Activated T-cell treated with anti-CD3 and anti-CD28 coated beads for 4 hours (primary cell): ENCODE results near the gene PPP3CA.
"Not testable (repeated sequence)": the region's sequence is repeated elsewhere in the genome, so short reads cannot be mapped to it uniquely, and the experiment has no call there.

ENCODE experiments used
- DNase-seq: peaks from one replicate; pipeline ENCODE4 v3.0.0-alpha.2; 2020

The PPP3CA gene

DNA sequence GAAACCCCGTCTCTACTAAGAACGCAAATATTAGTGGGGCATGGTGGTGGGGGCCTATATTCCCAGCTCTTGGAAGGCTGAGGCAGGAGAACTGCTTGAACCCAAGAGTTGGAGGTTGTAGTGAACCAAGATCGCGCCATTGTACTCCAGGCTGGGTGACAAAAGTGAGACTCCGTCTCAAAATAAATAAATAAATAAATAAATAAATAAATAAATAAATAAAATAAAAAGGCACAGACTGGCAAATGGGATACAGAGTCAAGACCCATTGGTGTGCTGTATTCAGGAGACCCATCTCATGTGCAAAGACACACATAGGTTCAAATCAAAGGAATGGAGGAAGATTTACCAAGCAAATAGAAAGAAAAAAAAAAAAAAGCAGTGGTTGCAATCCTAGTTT, 216.3 kb downstream of the PPP3CA start:
- not testable (repeated sequence) for DNase-seq

GRCh38 chr4:101128898-101129297, 218.4 kb downstream of the PPP3CA start:
- not testable (repeated sequence) for DNase-seq

- DNase-seq, result no peak
Measured at GRCh38 chr4:101128473-101128872, 218.9 kb downstream of the PPP3CA start.

DNA sequence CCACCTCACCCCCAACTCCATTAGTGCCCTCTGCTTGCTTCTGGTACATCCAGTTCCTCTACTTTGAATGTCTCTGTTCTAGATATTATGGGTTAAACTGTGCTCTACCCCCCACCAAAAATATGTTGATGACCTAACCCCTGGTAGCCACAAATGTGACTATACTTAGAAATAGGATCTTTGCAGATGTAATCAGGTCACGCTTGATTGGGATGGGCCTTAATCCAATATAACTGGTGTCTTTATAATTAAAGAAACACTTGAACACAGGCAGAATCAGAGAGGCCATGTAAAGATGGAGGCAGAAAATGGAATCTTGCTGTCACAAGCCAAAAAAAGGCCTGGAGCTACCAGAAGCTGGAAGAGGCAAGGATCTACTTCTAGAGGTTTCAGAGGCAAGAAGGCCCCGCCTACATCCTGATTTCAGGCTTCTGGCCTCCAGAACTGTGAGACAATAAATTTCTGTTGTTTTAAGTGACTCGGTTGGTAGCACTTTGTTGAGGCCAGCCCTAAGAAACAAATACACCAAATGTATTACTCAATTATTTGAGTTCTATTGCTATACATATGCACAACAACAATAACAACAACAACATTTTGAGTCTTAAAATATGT, 220.0 kb downstream of the PPP3CA start:
- no peak for DNase-seq

DNA sequence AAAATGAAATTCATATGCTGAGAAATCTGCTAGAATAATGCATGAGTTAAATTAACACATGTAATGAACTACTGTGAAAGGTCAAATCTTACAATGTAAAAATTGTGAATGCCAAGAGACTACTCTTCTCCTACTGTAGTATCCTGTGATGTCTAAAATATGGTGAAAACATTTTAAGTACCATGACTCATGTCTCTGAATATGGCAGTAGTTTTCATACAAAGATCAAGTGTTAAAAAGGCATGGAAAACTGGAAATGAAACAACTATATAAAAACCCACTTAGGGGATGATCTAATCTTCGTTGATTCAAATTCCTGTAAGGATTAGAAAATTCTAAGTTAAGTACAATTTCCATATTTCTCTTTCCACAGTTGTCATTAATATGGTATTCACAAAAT, 221.3 kb downstream of the PPP3CA start:
- DNase-seq, result no peak

DNA sequence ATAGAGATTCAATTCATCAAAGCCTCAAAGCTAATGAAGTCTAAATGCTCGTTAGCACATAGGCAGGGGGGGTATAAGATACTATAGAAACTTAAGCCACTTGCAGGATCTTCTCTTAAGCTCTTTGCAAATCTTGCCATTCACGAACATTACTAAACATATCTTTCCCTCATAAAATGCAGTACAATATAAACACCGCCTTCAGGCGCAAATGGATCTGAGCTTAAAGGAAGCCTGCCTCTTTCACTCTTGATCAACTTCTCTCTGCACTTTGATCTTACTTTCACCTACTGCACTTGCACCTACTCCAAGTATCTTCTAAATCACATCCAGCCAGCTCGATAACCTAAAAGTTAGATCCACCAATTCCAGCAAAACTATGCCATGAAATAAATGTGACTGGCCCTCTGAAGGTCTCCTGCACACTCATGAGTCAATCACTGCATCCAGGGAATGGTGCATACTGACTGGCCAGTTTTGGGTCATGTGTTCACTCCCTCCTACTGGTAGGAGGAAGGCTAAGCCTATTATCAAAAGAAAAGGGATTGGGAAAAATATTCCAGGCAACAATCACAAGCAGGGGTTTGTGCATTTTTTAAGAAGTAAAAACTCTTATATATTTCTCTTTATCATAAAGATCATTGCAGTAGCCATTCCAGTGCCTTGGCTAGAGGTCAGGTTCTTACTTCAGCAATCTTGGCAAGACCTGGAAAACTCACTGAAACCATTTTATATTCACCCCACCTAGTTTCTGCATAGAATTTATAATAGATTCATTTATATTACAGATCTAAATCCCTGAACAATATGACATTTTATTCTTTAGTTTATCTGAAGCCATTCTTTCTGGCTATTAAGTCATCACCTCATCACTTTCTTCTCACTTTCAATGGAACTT, 222.0 kb downstream of the PPP3CA start:
- no peak for DNase-seq

- no peak for DNase-seq
Measured at GRCh38 chr4:101123231-101123630, 224.1 kb downstream of the PPP3CA start.

GRCh38 chr4:101122019-101122418, 225.3 kb downstream of the PPP3CA start:
- DNase-seq, result no peak

DNA sequence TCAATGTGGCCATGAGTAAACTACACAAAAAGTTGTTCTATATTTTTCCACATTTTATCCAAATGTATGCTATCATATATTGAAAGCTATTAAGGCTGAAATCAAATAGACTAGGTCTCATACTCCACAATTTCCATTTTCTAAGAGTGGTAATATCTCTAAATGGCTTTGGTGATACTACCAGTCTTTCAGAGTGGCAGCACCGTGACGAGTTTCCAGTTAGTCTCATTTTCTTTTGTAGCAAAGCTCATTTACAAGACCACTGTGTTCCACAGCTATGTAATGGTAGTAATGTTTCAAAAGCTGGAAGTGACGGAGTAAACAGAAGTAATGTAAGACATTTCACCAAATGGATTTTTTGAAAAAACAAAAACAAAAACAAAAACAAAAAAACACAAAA, 228.2 kb downstream of the PPP3CA start:
- no peak for DNase-seq

- DNase-seq, result no peak
Measured at GRCh38 chr4:101118617-101119016, 228.7 kb downstream of the PPP3CA start.

DNA sequence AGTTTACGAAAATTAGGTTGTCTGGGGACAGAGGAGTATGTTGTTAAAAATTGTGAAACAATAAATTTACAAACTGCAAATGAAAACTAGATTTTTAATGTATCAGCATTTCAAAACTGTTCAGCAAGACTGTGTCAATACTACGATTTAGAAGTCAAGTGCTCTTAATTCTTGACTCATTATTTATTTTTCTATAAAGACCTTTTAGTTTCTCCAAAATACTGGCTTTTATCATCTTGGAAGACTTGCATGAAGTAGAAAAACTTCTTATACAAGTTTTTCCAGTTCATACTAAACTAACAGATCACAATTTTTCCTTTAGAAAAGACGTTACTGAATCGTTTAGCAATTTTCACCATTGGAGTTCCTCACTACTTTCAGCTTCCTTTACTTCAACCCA, 231.4 kb downstream of the PPP3CA start:
- DNase-seq, result no peak

DNA sequence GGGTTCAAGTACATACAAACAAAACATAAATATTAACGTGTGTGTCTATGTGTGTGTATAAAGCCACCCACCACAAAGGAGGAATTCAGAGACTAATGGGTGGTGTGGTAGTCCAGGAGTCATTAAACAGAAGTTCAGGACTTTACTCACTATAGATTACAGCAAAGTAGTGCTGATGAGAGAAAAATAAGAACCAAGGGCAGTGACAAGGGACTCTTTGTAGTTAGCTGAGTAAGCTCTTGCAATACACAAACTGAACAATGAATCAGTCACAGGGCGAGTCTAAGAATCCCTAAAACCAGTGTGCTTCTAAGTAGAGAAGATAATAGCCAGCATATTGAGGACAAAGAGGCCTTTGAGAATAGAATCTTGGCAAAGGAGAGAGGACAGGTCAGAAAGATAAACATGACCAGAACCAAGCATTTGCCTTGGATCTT, 232.4 kb downstream of the PPP3CA start:
- DNase-seq, result no peak

- DNase-seq, result no peak
Measured at GRCh38 chr4:101104312-101105052, 242.8 kb downstream of the PPP3CA start.

- DNase-seq, result no peak
Measured at GRCh38 chr4:101103381-101104142, 243.8 kb downstream of the PPP3CA start.

DNA sequence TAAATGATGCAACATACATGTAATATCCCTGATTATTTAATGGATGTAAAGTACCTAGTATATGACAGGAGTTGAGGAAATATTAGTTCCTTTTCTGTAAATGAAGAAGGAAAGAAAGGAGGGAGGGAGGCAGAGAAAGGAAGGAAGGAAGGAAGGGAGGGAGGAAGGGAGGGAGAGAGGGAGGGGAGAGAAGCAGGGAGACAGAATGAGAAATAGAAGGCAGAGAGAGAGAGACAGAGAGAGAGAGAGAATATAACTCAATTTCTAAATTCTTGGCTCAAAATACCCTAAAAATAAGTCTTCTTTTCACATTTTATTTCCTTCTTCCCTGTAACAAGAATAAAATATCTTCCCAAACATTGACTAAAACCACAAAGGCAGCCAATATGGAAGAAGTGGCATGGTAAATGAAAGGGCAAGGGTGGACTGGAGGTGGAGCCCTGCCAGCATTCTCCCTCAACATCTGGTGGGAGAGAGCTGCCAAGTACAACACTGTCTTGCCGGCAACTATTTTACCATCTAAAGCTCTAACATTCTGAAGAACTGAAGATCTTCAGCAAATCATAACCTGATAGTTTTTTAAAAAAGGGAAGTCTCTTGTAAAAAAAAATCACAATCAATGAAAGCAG, 245.1 kb downstream of the PPP3CA start:
- DNase-seq, result no peak

GRCh38 chr4:101101072-101101471, 246.3 kb downstream of the PPP3CA start:
- DNase-seq, result no peak

- DNase-seq, result no peak
Measured at GRCh38 chr4:101098666-101099400, 248.5 kb downstream of the PPP3CA start.

DNA sequence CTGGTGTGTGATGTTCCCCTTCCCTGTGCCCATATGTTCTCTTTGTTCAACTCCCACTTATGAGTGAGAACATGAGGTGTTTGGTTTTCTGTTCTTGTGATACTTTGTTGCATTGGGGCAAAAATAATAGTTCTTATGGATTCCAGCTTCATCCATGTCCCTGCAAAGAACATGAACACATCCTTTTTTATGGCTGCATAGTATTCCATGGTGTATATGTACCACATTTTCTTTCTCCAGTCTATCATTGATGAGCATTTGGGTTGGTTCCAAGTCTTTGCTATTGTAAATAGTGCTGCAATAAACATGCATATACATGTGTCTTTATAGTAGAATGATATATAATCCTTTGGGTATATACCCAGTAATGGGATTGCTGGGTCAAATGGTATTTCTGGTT, 254.7 kb downstream of the PPP3CA start:
- DNase-seq, result not testable (repeated sequence)

GRCh38 chr4:101089168-101089567, 258.2 kb downstream of the PPP3CA start:
- DNase-seq, result no peak

GRCh38 chr4:101086801-101087586, 260.3 kb downstream of the PPP3CA start:
- DNase-seq, result no peak

- DNase-seq, result no peak
Measured at GRCh38 chr4:101083131-101083530, 264.2 kb downstream of the PPP3CA start.
